ENCODE results near the gene TRAPPC13.
"Not testable (repeated sequence)": the region's sequence is repeated elsewhere in the genome, so short reads cannot be mapped to it uniquely, and the experiment has no call there.

The TRAPPC13 gene

GRCh38 chr5:65624571-65625555 lies at the start of gene TRAPPC13, which contains the start of gene SHLD3:
Gene TRAPPC13, plus strand, starts transcription at chr5:65625027. Its CDS starts 34 bp downstream, at chr5:65625061.
Gene SHLD3, plus strand, starts transcription at chr5:65625027. Its CDS starts 4,561 bp downstream, at chr5:65629588.
- H3K9me3 ChIP-seq (ENCODE audit: control insufficient read depth, low read length): no peaks in the 10 kb centered on the region
- H3K4me3 ChIP-seq (ENCODE audit: low read length): peak within 1 kb of the TSS; percentile 97
- H3K36me3 ChIP-seq (ENCODE audit: control insufficient read depth, insufficient read depth, low read length): no peaks in the 10 kb centered on the region
- H3K4me1 ChIP-seq (ENCODE audit: control insufficient read depth, insufficient read depth, low read length): peaks cover 12% of the 10 kb centered on the region
- H3K27me3 ChIP-seq (ENCODE audit: control insufficient read depth, insufficient read depth, low read length): no peaks in the 10 kb centered on the region
- H3K9ac ChIP-seq (ENCODE audit: low read length): peak within 1 kb of the TSS; percentile 90

GRCh38 chr5:65577141-65577540 lies 47.7 kb upstream of the TRAPPC13 start:
- no peaks in the 10 kb centered on the region for H3K4me1 ChIP-seq (ENCODE audit: control insufficient read depth, insufficient read depth, low read length)
- H3K9ac ChIP-seq (ENCODE audit: low read length): no peak overlapping the region
- no peaks in the 10 kb centered on the region for H3K27me3 ChIP-seq (ENCODE audit: control insufficient read depth, insufficient read depth, low read length)
- no peak overlapping the region for H3K4me3 ChIP-seq (ENCODE audit: low read length)
- H3K36me3 ChIP-seq (ENCODE audit: control insufficient read depth, insufficient read depth, low read length): peaks cover 4% of the 10 kb centered on the region
- H3K9me3 ChIP-seq (ENCODE audit: control insufficient read depth, low read length): no peaks in the 10 kb centered on the region

GRCh38 chr5:65588694-65589093 lies 36.1 kb upstream of the TRAPPC13 start:
- Histone ChIP-seq H3K36me3 (ENCODE audit: control insufficient read depth, insufficient read depth, low read length) (no peaks in the 10 kb centered on the region), H3K4me3 (ENCODE audit: low read length) (no peak overlapping the region), H3K9ac (ENCODE audit: low read length) (no peak overlapping the region), H3K9me3 (ENCODE audit: control insufficient read depth, low read length) (no peaks in the 10 kb centered on the region), H3K4me1 (ENCODE audit: control insufficient read depth, insufficient read depth, low read length) (no peaks in the 10 kb centered on the region), H3K27me3 (ENCODE audit: control insufficient read depth, insufficient read depth, low read length) (no peaks in the 10 kb centered on the region)

GRCh38 chr5:65601761-65602160 lies 23.1 kb upstream of the TRAPPC13 start:
- H3K27me3 ChIP-seq (ENCODE audit: control insufficient read depth, insufficient read depth, low read length): not testable (repeated sequence)

GRCh38 chr5:65611524-65611923 lies 13.3 kb upstream of the TRAPPC13 start:
- Histone ChIP-seq H3K36me3 (ENCODE audit: control insufficient read depth, insufficient read depth, low read length) (no peaks in the 10 kb centered on the region), H3K27me3 (ENCODE audit: control insufficient read depth, insufficient read depth, low read length) (no peaks in the 10 kb centered on the region), H3K4me3 (ENCODE audit: low read length) (no peak overlapping the region), H3K9me3 (ENCODE audit: control insufficient read depth, low read length) (no peaks in the 10 kb centered on the region), H3K4me1 (ENCODE audit: control insufficient read depth, insufficient read depth, low read length) (peaks cover 5% of the 10 kb centered on the region), H3K9ac (ENCODE audit: low read length) (no peak overlapping the region)

More at GRCh38 chr5:65601761-65602160, 23.1 kb upstream of the TRAPPC13 start:
- H3K9ac ChIP-seq (ENCODE audit: low read length); H3K4me1 ChIP-seq (ENCODE audit: control insufficient read depth, insufficient read depth, low read length); H3K4me3 ChIP-seq (ENCODE audit: low read length); H3K9me3 ChIP-seq (ENCODE audit: control insufficient read depth, low read length); H3K36me3 ChIP-seq (ENCODE audit: control insufficient read depth, insufficient read depth, low read length): not testable (repeated sequence)

- Histone ChIP-seq H3K9ac (ENCODE audit: low read length) (no peak overlapping the region), H3K9me3 (ENCODE audit: control insufficient read depth, low read length) (no peaks in the 10 kb centered on the region), H3K4me1 (ENCODE audit: control insufficient read depth, insufficient read depth, low read length) (peaks cover 5% of the 10 kb centered on the region), H3K36me3 (ENCODE audit: control insufficient read depth, insufficient read depth, low read length) (no peaks in the 10 kb centered on the region), H3K4me3 (ENCODE audit: low read length) (no peak overlapping the region), H3K27me3 (ENCODE audit: control insufficient read depth, insufficient read depth, low read length) (no peaks in the 10 kb centered on the region)
These were observed 12.4 kb upstream of the TRAPPC13 start for GRCh38 chr5:65612298-65612907.

- Histone ChIP-seq H3K36me3 (ENCODE audit: control insufficient read depth, insufficient read depth, low read length) (no peaks in the 10 kb centered on the region), H3K4me1 (ENCODE audit: control insufficient read depth, insufficient read depth, low read length) (peaks cover 6% of the 10 kb centered on the region), H3K9me3 (ENCODE audit: control insufficient read depth, low read length) (no peaks in the 10 kb centered on the region), H3K27me3 (ENCODE audit: control insufficient read depth, insufficient read depth, low read length) (no peaks in the 10 kb centered on the region), H3K9ac (ENCODE audit: low read length) (no peak overlapping the region), H3K4me3 (ENCODE audit: low read length) (no peak overlapping the region)
These were observed 4.8 kb upstream of the TRAPPC13 start for GRCh38 chr5:65620021-65620420.

- H3K4me3 ChIP-seq (ENCODE audit: low read length); H3K36me3 ChIP-seq (ENCODE audit: control insufficient read depth, insufficient read depth, low read length); H3K9me3 ChIP-seq (ENCODE audit: control insufficient read depth, low read length); H3K9ac ChIP-seq (ENCODE audit: low read length); H3K27me3 ChIP-seq (ENCODE audit: control insufficient read depth, insufficient read depth, low read length): not testable (repeated sequence)
- peaks cover 12% of the 10 kb centered on the region for H3K4me1 ChIP-seq (ENCODE audit: control insufficient read depth, insufficient read depth, low read length)
These were observed 2.9 kb upstream of the TRAPPC13 start for GRCh38 chr5:65621961-65622360.

GRCh38 chr5:65623482-65623881 lies 1.3 kb upstream of the TRAPPC13 start:
- Histone ChIP-seq H3K4me1 (ENCODE audit: control insufficient read depth, insufficient read depth, low read length) (peaks cover 12% of the 10 kb centered on the region), H3K9me3 (ENCODE audit: control insufficient read depth, low read length) (no peaks in the 10 kb centered on the region), H3K4me3 (ENCODE audit: low read length) (peak overlapping the region; percentile 97), H3K36me3 (ENCODE audit: control insufficient read depth, insufficient read depth, low read length) (no peaks in the 10 kb centered on the region), H3K9ac (ENCODE audit: low read length) (peak overlapping the region; percentile 90), H3K27me3 (ENCODE audit: control insufficient read depth, insufficient read depth, low read length) (no peaks in the 10 kb centered on the region)

- no peaks in the 10 kb centered on the region for H3K9me3 ChIP-seq (ENCODE audit: control insufficient read depth, low read length)
- H3K9ac ChIP-seq (ENCODE audit: low read length): peak within 1 kb of the TSS; percentile 90
- peak within 1 kb of the TSS; percentile 97 for H3K4me3 ChIP-seq (ENCODE audit: low read length)
- peaks cover 12% of the 10 kb centered on the region for H3K4me1 ChIP-seq (ENCODE audit: control insufficient read depth, insufficient read depth, low read length)
- no peaks in the 10 kb centered on the region for H3K27me3 ChIP-seq (ENCODE audit: control insufficient read depth, insufficient read depth, low read length)
- no peaks in the 10 kb centered on the region for H3K36me3 ChIP-seq (ENCODE audit: control insufficient read depth, insufficient read depth, low read length)
These were observed 729 bp upstream of the TRAPPC13 start, which contains the start of gene TRIM23 for GRCh38 chr5:65624025-65624570. Gene TRIM23, minus strand, starts transcription at chr5:65624333. Its CDS starts 59 bp downstream, at chr5:65624274.

GRCh38 chr5:65625743-65626142 lies 916 bp downstream of the TRAPPC13 start:
- peak overlapping the region; percentile 97 for H3K4me3 ChIP-seq (ENCODE audit: low read length)
- no peaks in the 10 kb centered on the region for H3K9me3 ChIP-seq (ENCODE audit: control insufficient read depth, low read length)
- peak overlapping the region; percentile 90 for H3K9ac ChIP-seq (ENCODE audit: low read length)
- no peaks in the 10 kb centered on the region for H3K27me3 ChIP-seq (ENCODE audit: control insufficient read depth, insufficient read depth, low read length)
- peaks cover 12% of the 10 kb centered on the region for H3K4me1 ChIP-seq (ENCODE audit: control insufficient read depth, insufficient read depth, low read length)
- H3K36me3 ChIP-seq (ENCODE audit: control insufficient read depth, insufficient read depth, low read length): no peaks in the 10 kb centered on the region

- H3K4me1 ChIP-seq (ENCODE audit: control insufficient read depth, insufficient read depth, low read length): peaks cover 2% of the 10 kb centered on the region
- H3K36me3 ChIP-seq (ENCODE audit: control insufficient read depth, insufficient read depth, low read length): no peaks in the 10 kb centered on the region
- no peak overlapping the region for H3K4me3 ChIP-seq (ENCODE audit: low read length)
- H3K9me3 ChIP-seq (ENCODE audit: control insufficient read depth, low read length): no peaks in the 10 kb centered on the region
- no peak overlapping the region for H3K9ac ChIP-seq (ENCODE audit: low read length)
- no peaks in the 10 kb centered on the region for H3K27me3 ChIP-seq (ENCODE audit: control insufficient read depth, insufficient read depth, low read length)
These were observed 6.2 kb downstream of the TRAPPC13 start for GRCh38 chr5:65630981-65631380.

Data from mucosa of stomach (tissue), 1 donor.